GM23338 (cell line): ENCODE measurements around the gene ZNF366.

Source experiments
- CREB1 ChIP-seq: fragments of 250-450 bp; sonication (Bioruptor Pico); IDR thresholded peaks from 2 replicates; pipeline ENCODE4 v1.5.0; 2020; ENCODE audit warnings: low read depth, mild to moderate bottlenecking, moderate library complexity
- EZH2 ChIP-seq: fragments of 200-600 bp; sonication (generic); IDR thresholded peaks from one replicate; pipeline ENCODE4 v1.8.0; 2017; ENCODE audit warnings: antibody characterized with exemption, mild to moderate bottlenecking, low read depth; ENCODE audit not compliant: unreplicated experiment
- EZH2phosphoT487 ChIP-seq: fragments of 200-600 bp; sonication (generic); IDR thresholded peaks from one replicate; pipeline ENCODE4 v1.8.1; 2018; ENCODE audit warnings: antibody characterized with exemption; ENCODE audit not compliant: unreplicated experiment
- JUNB ChIP-seq: IDR thresholded peaks from one replicate; pipeline ENCODE4 v1.6.1; 2016; ENCODE audit warnings: antibody characterized with exemption; ENCODE audit not compliant: unreplicated experiment
- NANOG ChIP-seq: IDR thresholded peaks from 2 replicates; pipeline ENCODE4 v1.6.1; 2016; ENCODE audit warnings: antibody characterized with exemption, borderline replicate concordance
- POLR2AphosphoS5 ChIP-seq: IDR thresholded peaks from 2 replicates; pipeline ENCODE4 v1.6.1; 2016; ENCODE audit warnings: antibody characterized with exemption, low read depth
- STAT1 ChIP-seq: IDR thresholded peaks from one replicate; pipeline ENCODE4 v1.6.1; 2016; ENCODE audit warnings: antibody characterized with exemption; ENCODE audit not compliant: unreplicated experiment
- ZNF114 ChIP-seq: fragments of 250-450 bp; sonication (Bioruptor Pico); IDR thresholded peaks from 2 replicates; pipeline ENCODE4 v1.5.0; 2020; ENCODE audit warnings: mild to moderate bottlenecking, moderate library complexity
- ZNF331 ChIP-seq: fragments of 250-450 bp; sonication (Bioruptor Pico); IDR thresholded peaks from 2 replicates; pipeline ENCODE4 v1.5.0; 2020; ENCODE audit warnings: low read depth, mild to moderate bottlenecking, moderate library complexity
- TF ChIP-seq, protein P1 (sequence below), 2 experiments: fragments of 200-600 bp in 1 of 2; sonication (generic) in 1 of 2; conservative IDR thresholded peaks; 2 replicates each; pipeline versions ENCODE4 v1.5.1 to v1.6.1; 2016 to 2017; ENCODE audit warnings: antibody characterized with exemption in 2 of 2, low read depth in 2 of 2, mild to moderate bottlenecking in 2 of 2, moderate library complexity in 1 of 2
- TF ChIP-seq, protein P2 (sequence below): IDR thresholded peaks from one replicate; pipeline ENCODE4 v1.6.1; 2018; ENCODE audit warnings: antibody characterized with exemption; ENCODE audit not compliant: unreplicated experiment
- TF ChIP-seq, protein P3 (sequence below): IDR thresholded peaks from 2 replicates; pipeline ENCODE4 v1.6.1; 2016; ENCODE audit warnings: antibody characterized with exemption
- TF ChIP-seq, protein P4 (sequence below): fragments of 250-450 bp; sonication (Bioruptor Pico); IDR thresholded peaks from 2 replicates; pipeline ENCODE4 v1.5.0; 2020; ENCODE audit warnings: mild to moderate bottlenecking, moderate library complexity

DNA sequence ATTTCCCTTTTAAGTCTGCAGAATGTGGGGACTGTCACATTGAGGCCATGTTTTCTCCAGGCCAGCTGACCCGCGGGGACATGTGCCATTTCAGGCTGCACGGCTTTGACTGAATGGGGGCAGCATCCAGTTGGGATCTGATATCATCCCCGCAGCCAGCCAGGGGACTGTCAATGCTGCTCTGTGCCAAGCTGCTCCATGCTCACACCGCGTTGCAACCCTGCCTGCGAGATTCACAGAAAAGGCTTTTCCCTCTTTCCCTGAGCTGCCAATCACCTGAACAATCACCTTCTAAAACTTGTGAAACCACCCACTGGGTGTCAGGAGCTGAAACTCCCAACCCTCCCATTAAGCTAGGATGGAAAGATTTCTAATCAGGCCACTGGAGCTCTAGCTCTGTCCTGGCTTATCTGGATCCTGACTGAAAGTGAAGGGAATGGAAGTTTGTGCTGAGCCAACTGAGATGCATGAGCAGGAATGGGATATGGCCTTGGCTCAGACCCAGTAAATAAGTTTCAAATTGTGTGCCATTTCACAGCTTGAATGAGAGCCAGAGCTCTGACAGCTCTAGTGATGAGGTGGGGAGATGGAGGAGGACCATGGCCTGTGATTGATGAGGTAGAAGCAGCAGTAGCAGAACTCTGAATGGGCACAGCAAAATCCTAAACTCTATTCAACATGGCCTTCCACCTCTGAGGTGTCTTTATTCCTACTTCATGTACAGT lies 34.5 kb upstream of the ZNF366 start:
- TF ChIP-seq, protein P1, sequence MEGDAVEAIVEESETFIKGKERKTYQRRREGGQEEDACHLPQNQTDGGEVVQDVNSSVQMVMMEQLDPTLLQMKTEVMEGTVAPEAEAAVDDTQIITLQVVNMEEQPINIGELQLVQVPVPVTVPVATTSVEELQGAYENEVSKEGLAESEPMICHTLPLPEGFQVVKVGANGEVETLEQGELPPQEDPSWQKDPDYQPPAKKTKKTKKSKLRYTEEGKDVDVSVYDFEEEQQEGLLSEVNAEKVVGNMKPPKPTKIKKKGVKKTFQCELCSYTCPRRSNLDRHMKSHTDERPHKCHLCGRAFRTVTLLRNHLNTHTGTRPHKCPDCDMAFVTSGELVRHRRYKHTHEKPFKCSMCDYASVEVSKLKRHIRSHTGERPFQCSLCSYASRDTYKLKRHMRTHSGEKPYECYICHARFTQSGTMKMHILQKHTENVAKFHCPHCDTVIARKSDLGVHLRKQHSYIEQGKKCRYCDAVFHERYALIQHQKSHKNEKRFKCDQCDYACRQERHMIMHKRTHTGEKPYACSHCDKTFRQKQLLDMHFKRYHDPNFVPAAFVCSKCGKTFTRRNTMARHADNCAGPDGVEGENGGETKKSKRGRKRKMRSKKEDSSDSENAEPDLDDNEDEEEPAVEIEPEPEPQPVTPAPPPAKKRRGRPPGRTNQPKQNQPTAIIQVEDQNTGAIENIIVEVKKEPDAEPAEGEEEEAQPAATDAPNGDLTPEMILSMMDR (conservative IDR thresholded peaks at IDR 0.05; ENCODE audit: low read depth in 2 of 2), result no peak
- TF ChIP-seq EZH2, result no peak
- TF ChIP-seq, protein P2, sequence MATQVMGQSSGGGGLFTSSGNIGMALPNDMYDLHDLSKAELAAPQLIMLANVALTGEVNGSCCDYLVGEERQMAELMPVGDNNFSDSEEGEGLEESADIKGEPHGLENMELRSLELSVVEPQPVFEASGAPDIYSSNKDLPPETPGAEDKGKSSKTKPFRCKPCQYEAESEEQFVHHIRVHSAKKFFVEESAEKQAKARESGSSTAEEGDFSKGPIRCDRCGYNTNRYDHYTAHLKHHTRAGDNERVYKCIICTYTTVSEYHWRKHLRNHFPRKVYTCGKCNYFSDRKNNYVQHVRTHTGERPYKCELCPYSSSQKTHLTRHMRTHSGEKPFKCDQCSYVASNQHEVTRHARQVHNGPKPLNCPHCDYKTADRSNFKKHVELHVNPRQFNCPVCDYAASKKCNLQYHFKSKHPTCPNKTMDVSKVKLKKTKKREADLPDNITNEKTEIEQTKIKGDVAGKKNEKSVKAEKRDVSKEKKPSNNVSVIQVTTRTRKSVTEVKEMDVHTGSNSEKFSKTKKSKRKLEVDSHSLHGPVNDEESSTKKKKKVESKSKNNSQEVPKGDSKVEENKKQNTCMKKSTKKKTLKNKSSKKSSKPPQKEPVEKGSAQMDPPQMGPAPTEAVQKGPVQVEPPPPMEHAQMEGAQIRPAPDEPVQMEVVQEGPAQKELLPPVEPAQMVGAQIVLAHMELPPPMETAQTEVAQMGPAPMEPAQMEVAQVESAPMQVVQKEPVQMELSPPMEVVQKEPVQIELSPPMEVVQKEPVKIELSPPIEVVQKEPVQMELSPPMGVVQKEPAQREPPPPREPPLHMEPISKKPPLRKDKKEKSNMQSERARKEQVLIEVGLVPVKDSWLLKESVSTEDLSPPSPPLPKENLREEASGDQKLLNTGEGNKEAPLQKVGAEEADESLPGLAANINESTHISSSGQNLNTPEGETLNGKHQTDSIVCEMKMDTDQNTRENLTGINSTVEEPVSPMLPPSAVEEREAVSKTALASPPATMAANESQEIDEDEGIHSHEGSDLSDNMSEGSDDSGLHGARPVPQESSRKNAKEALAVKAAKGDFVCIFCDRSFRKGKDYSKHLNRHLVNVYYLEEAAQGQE, result no peak
- no peak for TF ChIP-seq POLR2AphosphoS5
- no peak for TF ChIP-seq STAT1
- no peak for TF ChIP-seq ZNF331 (CRISPR knock-in tag)
- TF ChIP-seq JUNB, result no peak
- no peak for TF ChIP-seq CREB1 (CRISPR knock-in tag)
- no peak for TF ChIP-seq EZH2phosphoT487
- TF ChIP-seq NANOG, result no peak
- TF ChIP-seq, protein P3, sequence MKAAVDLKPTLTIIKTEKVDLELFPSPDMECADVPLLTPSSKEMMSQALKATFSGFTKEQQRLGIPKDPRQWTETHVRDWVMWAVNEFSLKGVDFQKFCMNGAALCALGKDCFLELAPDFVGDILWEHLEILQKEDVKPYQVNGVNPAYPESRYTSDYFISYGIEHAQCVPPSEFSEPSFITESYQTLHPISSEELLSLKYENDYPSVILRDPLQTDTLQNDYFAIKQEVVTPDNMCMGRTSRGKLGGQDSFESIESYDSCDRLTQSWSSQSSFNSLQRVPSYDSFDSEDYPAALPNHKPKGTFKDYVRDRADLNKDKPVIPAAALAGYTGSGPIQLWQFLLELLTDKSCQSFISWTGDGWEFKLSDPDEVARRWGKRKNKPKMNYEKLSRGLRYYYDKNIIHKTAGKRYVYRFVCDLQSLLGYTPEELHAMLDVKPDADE, result no peak
- no peak for TF ChIP-seq ZNF114
- TF ChIP-seq, protein P4, sequence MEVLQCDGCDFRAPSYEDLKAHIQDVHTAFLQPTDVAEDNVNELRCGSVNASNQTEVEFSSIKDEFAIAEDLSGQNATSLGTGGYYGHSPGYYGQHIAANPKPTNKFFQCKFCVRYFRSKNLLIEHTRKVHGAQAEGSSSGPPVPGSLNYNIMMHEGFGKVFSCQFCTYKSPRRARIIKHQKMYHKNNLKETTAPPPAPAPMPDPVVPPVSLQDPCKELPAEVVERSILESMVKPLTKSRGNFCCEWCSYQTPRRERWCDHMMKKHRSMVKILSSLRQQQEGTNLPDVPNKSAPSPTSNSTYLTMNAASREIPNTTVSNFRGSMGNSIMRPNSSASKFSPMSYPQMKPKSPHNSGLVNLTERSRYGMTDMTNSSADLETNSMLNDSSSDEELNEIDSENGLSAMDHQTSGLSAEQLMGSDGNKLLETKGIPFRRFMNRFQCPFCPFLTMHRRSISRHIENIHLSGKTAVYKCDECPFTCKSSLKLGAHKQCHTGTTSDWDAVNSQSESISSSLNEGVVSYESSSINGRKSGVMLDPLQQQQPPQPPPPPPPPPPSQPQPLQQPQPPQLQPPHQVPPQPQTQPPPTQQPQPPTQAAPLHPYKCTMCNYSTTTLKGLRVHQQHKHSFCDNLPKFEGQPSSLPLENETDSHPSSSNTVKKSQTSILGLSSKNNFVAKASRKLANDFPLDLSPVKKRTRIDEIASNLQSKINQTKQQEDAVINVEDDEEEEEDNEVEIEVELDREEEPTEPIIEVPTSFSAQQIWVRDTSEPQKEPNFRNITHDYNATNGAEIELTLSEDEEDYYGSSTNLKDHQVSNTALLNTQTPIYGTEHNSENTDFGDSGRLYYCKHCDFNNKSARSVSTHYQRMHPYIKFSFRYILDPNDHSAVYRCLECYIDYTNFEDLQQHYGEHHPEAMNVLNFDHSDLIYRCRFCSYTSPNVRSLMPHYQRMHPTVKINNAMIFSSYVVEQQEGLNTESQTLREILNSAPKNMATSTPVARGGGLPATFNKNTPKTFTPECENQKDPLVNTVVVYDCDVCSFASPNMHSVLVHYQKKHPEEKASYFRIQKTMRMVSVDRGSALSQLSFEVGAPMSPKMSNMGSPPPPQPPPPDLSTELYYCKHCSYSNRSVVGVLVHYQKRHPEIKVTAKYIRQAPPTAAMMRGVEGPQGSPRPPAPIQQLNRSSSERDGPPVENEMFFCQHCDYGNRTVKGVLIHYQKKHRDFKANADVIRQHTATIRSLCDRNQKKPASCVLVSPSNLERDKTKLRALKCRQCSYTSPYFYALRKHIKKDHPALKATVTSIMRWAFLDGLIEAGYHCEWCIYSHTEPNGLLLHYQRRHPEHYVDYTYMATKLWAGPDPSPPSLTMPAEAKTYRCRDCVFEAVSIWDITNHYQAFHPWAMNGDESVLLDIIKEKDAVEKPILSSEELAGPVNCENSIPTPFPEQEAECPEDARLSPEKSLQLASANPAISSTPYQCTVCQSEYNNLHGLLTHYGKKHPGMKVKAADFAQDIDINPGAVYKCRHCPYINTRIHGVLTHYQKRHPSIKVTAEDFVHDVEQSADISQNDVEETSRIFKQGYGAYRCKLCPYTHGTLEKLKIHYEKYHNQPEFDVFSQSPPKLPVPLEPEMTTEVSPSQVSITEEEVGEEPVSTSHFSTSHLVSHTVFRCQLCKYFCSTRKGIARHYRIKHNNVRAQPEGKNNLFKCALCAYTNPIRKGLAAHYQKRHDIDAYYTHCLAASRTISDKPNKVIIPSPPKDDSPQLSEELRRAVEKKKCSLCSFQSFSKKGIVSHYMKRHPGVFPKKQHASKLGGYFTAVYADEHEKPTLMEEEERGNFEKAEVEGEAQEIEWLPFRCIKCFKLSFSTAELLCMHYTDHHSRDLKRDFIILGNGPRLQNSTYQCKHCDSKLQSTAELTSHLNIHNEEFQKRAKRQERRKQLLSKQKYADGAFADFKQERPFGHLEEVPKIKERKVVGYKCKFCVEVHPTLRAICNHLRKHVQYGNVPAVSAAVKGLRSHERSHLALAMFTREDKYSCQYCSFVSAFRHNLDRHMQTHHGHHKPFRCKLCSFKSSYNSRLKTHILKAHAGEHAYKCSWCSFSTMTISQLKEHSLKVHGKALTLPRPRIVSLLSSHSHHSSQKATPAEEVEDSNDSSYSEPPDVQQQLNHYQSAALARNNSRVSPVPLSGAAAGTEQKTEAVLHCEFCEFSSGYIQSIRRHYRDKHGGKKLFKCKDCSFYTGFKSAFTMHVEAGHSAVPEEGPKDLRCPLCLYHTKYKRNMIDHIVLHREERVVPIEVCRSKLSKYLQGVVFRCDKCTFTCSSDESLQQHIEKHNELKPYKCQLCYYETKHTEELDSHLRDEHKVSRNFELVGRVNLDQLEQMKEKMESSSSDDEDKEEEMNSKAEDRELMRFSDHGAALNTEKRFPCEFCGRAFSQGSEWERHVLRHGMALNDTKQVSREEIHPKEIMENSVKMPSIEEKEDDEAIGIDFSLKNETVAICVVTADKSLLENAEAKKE, result no peak
